Lower leg skin (tissue), 3 donors: ENCODE measurements around the gene SCGN.

Source experiments
- POLR2A ChIP-seq, 2 donors: fragments of 450-650 bp; IDR thresholded peaks; one replicate each; pipeline ENCODE4 v1.6.1; 2016 to 2017; ENCODE audit warnings: antibody characterized with exemption in 2 of 2, mild to moderate bottlenecking in 1 of 2, moderate library complexity in 1 of 2
- TF ChIP-seq, protein P1 (sequence below), 3 donors: fragments of 450-650 bp; IDR thresholded peaks; one replicate each; pipeline ENCODE4 v1.5.1; 2016; ENCODE audit warnings: antibody characterized with exemption in 3 of 3, mild to moderate bottlenecking in 3 of 3, moderate library complexity in 2 of 3

DNA sequence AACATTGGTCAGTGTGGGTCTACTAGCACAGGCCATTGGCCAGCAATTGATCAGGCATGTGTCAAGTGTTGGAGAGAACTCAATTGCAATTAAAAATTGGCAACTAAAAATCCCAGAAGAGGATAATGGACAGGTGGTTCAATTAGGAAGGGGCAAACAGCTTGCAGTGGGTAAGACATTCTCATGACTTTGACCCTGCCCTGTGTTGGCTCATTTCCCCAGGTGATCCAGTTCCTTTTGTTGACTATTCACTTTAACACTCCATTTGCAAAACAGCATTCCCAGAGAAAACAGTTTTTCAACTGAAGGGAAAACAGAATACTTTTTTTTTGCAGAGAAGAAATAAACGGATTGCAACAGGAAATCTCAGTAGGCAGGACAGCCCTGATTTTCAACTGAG lies 28.9 kb upstream of the SCGN start:
- TF ChIP-seq, protein P1, sequence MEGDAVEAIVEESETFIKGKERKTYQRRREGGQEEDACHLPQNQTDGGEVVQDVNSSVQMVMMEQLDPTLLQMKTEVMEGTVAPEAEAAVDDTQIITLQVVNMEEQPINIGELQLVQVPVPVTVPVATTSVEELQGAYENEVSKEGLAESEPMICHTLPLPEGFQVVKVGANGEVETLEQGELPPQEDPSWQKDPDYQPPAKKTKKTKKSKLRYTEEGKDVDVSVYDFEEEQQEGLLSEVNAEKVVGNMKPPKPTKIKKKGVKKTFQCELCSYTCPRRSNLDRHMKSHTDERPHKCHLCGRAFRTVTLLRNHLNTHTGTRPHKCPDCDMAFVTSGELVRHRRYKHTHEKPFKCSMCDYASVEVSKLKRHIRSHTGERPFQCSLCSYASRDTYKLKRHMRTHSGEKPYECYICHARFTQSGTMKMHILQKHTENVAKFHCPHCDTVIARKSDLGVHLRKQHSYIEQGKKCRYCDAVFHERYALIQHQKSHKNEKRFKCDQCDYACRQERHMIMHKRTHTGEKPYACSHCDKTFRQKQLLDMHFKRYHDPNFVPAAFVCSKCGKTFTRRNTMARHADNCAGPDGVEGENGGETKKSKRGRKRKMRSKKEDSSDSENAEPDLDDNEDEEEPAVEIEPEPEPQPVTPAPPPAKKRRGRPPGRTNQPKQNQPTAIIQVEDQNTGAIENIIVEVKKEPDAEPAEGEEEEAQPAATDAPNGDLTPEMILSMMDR (IDR thresholded peaks at IDR 0.05): no peak
- TF ChIP-seq POLR2A (IDR thresholded peaks at IDR 0.05): no peak
